HG03558 (cell line): ENCODE measurements around the gene SAMD8.
"Not testable (repeated sequence)": the region's sequence is repeated elsewhere in the genome, so short reads cannot be mapped to it uniquely, and the experiment has no call there.

Experiments used
- ATAC-seq: cut with Tn5 transposase; IDR thresholded peaks from one replicate; pipeline ENCODE4 v1.9.1; 2021; ENCODE audit warnings: moderate number of reproducible peaks; ENCODE audit not compliant: unreplicated experiment; ENCODE audit errors: extremely low read depth

SAMD8 gene

DNA sequence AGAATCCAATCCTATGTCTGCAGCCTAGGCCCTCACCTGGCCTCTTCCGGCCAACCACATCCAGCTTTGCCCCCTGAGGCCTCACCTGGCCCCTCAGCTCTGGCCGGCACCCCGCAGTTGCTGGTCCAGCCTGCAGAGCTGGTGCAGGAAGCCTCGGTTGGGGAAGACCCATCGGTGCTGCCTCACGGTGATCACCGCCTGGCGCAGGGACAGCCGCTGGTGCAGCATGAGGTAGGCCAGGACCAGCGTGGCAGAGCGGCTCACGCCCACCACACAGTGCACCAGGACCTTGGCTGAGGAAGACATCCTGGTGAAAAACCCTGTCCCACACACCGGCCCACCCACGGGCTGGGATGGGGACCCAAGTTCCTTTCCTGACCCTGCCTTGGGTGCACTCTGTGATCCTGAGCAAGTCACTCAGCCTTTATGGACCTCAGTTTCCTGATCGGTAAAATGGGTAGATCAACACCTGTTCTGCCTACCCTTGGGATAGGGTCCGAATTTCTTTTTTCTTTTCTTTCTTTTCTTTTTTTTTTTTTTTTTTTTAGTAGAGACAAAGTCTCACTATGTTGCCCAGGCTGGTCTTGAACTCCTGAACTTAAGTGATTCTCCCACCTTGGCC lies 5.8 kb upstream of the SAMD8 start:
- no peak for ATAC-seq

DNA sequence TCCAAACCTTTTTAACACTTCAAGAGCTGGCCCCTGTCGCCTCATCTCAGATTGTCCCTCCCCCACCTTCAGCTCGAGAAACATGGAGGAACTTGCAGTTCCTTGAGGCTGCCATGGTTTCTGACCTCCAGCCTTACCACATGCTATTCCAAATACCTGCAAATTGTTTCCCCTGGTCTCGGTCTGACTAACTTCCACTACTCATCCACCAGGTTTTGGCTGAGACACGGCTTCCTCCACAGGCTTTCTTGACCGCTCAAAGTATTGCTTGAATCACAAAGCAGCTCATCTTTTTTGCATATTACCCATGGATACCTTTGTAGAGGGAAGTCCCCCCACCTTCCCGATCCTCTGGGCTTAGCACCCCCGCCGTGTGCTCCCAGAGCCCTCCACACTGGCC lies 5.2 kb upstream of the SAMD8 start:
- no peak for ATAC-seq

GRCh38 chr10:75106891-75107290 lies 4.6 kb upstream of the SAMD8 start:
- not testable (repeated sequence) for ATAC-seq

- no peak for ATAC-seq
These were observed 3.4 kb upstream of the SAMD8 start for GRCh38 chr10:75107756-75108683.

- ATAC-seq = no peak
These were observed 2.6 kb upstream of the SAMD8 start for GRCh38 chr10:75108684-75109458.

DNA sequence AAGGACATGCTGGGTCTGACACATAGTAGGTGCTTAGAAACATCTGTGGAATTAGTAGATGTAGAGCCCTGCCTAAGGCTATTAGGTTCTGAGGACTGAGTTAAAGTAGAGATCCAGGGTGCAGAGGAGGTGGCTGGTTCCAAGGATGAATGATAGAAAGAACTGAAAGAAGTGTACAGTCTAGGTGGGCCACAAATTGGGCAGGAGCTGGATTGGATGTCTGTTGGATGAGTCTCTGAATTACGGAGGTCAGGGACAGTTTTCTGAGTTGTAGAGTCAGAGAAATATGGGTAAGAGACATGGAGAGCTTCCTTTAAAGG lies 2.0 kb upstream of the SAMD8 start:
- ATAC-seq = no peak

DNA sequence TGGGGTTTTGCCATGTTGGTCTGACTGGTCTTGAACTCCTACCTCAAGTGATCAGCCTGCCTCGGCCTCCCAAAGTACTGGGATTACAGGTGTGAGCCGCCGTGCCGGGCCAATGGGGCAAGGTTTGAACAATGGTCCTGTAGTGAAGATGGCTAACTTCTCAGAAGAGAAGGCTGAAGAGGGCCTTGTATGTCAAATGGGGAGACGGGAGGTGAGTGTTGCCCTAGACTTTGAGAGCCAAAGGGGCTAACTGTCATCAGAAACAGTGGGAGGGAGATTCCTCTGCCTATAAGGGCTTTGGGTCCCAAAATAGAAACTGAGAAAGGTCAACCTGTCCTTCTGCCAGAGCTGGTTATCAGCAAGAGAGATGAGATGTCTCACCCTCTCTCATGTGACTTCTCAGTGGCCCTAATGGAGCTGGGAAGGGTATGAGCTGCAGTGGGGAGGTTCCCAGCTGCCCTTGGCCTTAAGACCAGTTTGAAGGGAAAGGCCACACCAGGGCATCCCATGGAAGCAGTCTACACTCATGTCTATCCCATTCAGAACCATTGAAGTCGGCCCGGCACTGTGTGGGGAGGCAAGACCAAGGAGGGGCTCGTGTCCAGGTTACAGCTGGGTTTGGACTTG lies 1.3 kb upstream of the SAMD8 start:
- no peak for ATAC-seq

- no peak for ATAC-seq
These were observed 637 bp downstream of the SAMD8 start for GRCh38 chr10:75111907-75112679.

GRCh38 chr10:75115137-75115536 lies 3.7 kb downstream of the SAMD8 start:
- no peak for ATAC-seq

DNA sequence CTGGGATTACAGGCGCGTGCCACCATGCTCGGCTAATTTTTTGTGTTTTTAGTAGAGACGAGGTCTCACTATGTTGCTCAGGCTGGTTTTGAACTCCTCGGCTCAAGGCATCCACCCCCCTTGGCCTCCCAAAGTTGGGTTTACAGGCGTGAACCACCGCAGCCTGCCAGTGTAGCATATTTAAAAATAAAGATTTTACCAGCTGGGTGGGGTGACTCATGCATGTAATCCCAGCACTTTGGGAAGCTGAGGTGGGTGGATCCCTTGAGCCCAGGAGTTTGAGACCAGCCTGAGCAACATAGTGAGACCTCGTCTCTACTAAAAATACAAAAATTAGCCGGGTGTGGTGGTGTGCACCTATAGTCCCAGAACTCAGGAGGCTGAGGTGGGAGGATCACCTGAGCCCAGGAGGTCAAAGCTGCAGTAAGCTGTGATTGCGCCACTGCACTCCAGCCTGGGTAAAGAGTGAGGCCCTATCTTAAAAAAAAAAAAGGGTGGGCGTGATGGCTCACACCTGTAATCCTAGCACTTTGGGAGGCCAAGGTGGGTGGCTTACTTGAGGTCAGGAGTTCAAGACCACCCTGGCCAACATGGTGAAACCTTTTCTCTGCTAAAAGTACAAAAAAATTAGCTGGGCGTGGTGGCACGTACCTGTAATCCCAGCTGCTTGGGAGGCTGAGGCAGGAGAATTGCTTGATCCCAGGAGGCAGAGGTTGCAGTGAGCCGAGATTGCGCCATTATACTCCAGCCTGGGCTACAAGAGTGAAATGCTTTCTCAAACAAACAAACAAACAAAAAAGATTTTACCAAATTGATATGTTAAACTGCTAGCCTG lies 5.7 kb downstream of the SAMD8 start:
- ATAC-seq = not testable (repeated sequence)

- ATAC-seq = no peak
These were observed 6.5 kb downstream of the SAMD8 start for GRCh38 chr10:75117995-75118394.

GRCh38 chr10:75119444-75120066 lies 8.1 kb downstream of the SAMD8 start:
- not testable (repeated sequence) for ATAC-seq

GRCh38 chr10:75121322-75121721 lies 9.9 kb downstream of the SAMD8 start:
- ATAC-seq = no peak

- ATAC-seq = no peak
These were observed 11.0 kb downstream of the SAMD8 start for GRCh38 chr10:75122505-75122904.

GRCh38 chr10:75123088-75123682 lies 11.7 kb downstream of the SAMD8 start:
- ATAC-seq = no peak

DNA sequence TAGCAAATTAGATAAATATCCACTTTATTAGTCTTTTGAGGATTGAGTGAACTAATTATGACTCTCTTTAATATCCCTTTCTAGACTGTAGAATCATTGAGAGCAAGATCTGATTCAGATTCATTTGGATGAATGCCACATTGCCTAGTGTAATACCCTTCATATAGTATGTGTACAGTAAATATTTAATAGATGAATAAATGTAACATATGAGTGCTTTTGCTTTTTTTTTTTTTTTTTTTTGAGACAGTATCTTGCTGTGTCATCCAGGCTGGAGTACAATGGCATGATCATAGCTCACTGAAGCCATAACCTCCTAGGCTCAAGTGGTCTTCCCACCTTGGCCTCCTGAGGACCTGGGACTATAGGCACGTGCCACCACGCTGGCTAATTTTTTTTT lies 14.8 kb downstream of the SAMD8 start:
- ATAC-seq = no peak

DNA sequence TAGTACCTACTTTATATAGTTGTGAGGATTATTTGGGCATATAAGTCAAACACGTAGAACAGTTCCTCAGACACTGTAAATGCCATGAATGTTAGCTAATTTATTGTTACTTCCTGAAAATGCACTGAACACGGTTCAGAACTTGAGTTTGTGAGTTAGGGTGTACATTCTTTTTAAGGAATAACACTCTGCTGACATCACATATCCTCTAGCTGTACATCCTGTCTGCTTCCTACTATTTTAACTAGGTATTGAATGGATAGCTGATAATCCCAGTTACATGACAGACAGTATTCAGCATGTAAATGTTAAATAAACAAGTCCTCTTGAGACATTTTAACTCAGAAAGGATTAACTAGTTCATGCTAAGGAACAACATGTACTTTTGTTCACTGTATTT lies 16.0 kb downstream of the SAMD8 start:
- no peak for ATAC-seq

- ATAC-seq = not testable (repeated sequence)
These were observed 17.5 kb downstream of the SAMD8 start for GRCh38 chr10:75128985-75129384.
